KMS-11 (cell line): Measurements from ENCODE around the gene HS6ST2.

Source experiments
- H2AFZ ChIP-seq: fragments of 200-600 bp; sonication (generic); 2 replicates; pipeline ENCODE4 v1.6.1; 2016; ENCODE audit warnings: antibody characterized with exemption, mixed run types, low read depth
- H3K27ac ChIP-seq: fragments of 200-600 bp; sonication (generic); 2 replicates; pipeline ENCODE4 v1.6.1; 2016; ENCODE audit warnings: mild to moderate bottlenecking, mixed run types
- H3K27me3 ChIP-seq: fragments of 200-600 bp; sonication (generic); 2 replicates; pipeline ENCODE4 v1.6.1; 2017; ENCODE audit warnings: mild to moderate bottlenecking, low read depth, mixed run types, moderate library complexity; ENCODE audit not compliant: insufficient read depth
- H3K36me3 ChIP-seq: fragments of 200-600 bp; sonication (generic); 2 replicates; pipeline ENCODE4 v1.6.1; 2017; ENCODE audit warnings: mild to moderate bottlenecking, mixed run types; ENCODE audit not compliant: insufficient read depth
- H3K4me1 ChIP-seq: fragments of 200-600 bp; sonication (generic); 2 replicates; pipeline ENCODE4 v1.6.1; 2016; ENCODE audit warnings: mild to moderate bottlenecking, low read depth, mixed run types; ENCODE audit not compliant: poor library complexity, severe bottlenecking
- H3K4me2 ChIP-seq: fragments of 200-600 bp; sonication (generic); 2 replicates; pipeline ENCODE4 v1.7.0; 2016; ENCODE audit warnings: mild to moderate bottlenecking, mixed run types
- H3K4me3 ChIP-seq: fragments of 200-600 bp; sonication (generic); IDR thresholded peaks from 2 replicates; pipeline ENCODE4 v1.6.1; 2017; ENCODE audit warnings: low read depth, low read length, mixed read lengths; ENCODE audit not compliant: insufficient read depth
- H3K79me2 ChIP-seq: fragments of 200-600 bp; sonication (generic); 2 replicates; pipeline ENCODE4 v1.6.1; 2016; ENCODE audit warnings: low read depth, mixed run types; ENCODE audit not compliant: insufficient read depth
- H3K9ac ChIP-seq: fragments of 200-600 bp; sonication (generic); 2 replicates; pipeline ENCODE4 v1.6.1; 2016; ENCODE audit warnings: mild to moderate bottlenecking, mixed run types
- H4K20me1 ChIP-seq: fragments of 200-600 bp; sonication (generic); 2 replicates; pipeline ENCODE4 v1.6.1; 2016; ENCODE audit warnings: mild to moderate bottlenecking, mixed run types; ENCODE audit not compliant: insufficient read depth
- TF ChIP-seq, protein P1 (sequence below): fragments of 200-600 bp; sonication (generic); conservative IDR thresholded peaks from 2 replicates; pipeline ENCODE4 v1.6.1; 2017; ENCODE audit warnings: low read depth, mild to moderate bottlenecking, antibody characterized with exemption, low read length, moderate library complexity, mixed read lengths

HS6ST2 gene

DNA sequence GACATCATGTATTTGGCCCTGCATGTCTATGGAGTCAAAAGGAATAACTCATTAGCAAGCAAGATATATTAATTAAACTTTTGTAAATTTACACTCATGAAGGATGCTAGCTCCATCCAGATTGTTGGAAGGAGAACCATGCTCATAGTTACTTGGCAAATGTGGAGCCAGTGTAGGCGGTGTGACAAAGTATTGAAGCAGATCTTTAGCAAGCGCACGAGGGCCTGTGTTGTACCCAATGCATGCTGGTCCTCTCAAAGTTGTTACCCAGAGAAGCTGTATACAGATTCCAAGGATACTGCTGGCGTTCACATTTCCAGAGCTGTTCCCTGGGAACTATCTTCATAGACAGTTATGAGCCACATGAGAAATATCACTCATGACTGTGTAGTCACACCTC lies 273.2 kb downstream of the HS6ST2 start:
- H4K20me1 ChIP-seq = no peaks in the 10 kb centered on the region
- H2AFZ ChIP-seq = no peak overlapping the region
- H3K36me3 ChIP-seq = no peaks in the 10 kb centered on the region
- H3K4me1 ChIP-seq = no peaks in the 10 kb centered on the region
- H3K79me2 ChIP-seq = no peaks in the 10 kb centered on the region
- H3K4me3 ChIP-seq = no peak overlapping the region
- H3K27me3 ChIP-seq = no peaks in the 10 kb centered on the region
- H3K9ac ChIP-seq = no peak overlapping the region
- no peak overlapping the region for H3K27ac ChIP-seq
- no peak overlapping the region for H3K4me2 ChIP-seq
- TF ChIP-seq, protein P1, sequence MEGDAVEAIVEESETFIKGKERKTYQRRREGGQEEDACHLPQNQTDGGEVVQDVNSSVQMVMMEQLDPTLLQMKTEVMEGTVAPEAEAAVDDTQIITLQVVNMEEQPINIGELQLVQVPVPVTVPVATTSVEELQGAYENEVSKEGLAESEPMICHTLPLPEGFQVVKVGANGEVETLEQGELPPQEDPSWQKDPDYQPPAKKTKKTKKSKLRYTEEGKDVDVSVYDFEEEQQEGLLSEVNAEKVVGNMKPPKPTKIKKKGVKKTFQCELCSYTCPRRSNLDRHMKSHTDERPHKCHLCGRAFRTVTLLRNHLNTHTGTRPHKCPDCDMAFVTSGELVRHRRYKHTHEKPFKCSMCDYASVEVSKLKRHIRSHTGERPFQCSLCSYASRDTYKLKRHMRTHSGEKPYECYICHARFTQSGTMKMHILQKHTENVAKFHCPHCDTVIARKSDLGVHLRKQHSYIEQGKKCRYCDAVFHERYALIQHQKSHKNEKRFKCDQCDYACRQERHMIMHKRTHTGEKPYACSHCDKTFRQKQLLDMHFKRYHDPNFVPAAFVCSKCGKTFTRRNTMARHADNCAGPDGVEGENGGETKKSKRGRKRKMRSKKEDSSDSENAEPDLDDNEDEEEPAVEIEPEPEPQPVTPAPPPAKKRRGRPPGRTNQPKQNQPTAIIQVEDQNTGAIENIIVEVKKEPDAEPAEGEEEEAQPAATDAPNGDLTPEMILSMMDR = no peak

DNA sequence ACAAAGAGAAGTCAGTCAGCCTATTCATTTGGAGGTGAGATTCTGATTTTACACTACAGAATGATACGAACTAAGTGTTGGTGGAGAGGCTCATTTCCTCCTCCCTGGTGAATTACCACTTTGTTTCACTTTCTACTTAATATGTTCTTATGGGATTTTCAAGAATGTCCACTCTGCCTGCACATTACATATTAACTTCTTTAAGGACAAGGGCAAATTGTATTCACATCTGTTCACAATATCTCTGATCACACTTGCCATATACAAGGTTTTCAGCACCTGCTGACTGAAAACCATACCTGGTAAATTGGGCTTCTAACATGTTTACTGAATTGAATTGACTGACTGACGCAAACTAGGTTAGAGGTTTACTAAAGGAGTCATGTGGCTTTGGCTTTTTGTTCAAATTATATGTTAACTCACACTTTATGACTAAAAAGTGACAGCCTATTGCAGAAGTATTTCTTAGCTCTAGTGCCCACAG lies 281.2 kb downstream of the HS6ST2 start:
- H3K4me2 ChIP-seq = no peak overlapping the region
- no peak overlapping the region for H3K9ac ChIP-seq
- no peaks in the 10 kb centered on the region for H4K20me1 ChIP-seq
- no peaks in the 10 kb centered on the region for H3K27me3 ChIP-seq
- no peaks in the 10 kb centered on the region for H3K79me2 ChIP-seq
- no peaks in the 10 kb centered on the region for H3K36me3 ChIP-seq
- H3K27ac ChIP-seq = no peak overlapping the region
- no peak overlapping the region for H3K4me3 ChIP-seq
- no peaks in the 10 kb centered on the region for H3K4me1 ChIP-seq
- no peak overlapping the region for H2AFZ ChIP-seq
- TF ChIP-seq, protein P1 = no peak

DNA sequence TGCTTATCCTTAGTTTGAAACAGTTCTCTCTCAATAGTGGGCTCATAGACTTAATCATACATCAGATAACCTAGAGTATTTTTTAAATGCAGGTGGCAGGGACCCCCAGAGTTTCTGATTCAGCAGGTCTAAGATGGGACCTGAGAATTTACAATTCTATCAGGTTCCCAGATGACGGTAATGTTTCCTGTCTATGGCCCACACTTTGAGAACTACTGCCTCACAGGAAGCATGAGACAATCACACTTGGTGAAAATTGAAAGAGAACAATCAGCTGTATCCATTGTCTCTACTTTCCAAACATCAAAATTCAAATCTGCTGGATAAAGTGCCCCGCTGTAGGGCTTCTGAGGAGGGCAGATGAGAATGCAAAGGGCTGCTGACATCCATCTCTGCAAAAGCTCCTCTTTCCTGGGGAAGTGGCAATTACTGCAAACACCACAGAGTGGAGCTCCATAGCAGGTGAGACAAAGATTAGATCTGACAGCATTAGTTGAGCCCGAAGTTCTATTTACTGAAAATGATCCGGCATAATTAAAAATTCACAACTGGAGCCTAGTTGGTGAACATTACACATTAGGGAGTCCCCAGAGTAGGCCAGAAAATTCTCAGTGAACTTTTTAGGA lies 281.8 kb downstream of the HS6ST2 start:
- H3K9ac ChIP-seq = no peak overlapping the region
- H3K36me3 ChIP-seq = no peaks in the 10 kb centered on the region
- H3K4me1 ChIP-seq = no peaks in the 10 kb centered on the region
- H4K20me1 ChIP-seq = no peaks in the 10 kb centered on the region
- H3K4me2 ChIP-seq = no peak overlapping the region
- no peaks in the 10 kb centered on the region for H3K79me2 ChIP-seq
- H3K4me3 ChIP-seq = no peak overlapping the region
- no peak overlapping the region for H2AFZ ChIP-seq
- H3K27me3 ChIP-seq = no peaks in the 10 kb centered on the region
- no peak overlapping the region for H3K27ac ChIP-seq
- TF ChIP-seq, protein P1 = no peak

DNA sequence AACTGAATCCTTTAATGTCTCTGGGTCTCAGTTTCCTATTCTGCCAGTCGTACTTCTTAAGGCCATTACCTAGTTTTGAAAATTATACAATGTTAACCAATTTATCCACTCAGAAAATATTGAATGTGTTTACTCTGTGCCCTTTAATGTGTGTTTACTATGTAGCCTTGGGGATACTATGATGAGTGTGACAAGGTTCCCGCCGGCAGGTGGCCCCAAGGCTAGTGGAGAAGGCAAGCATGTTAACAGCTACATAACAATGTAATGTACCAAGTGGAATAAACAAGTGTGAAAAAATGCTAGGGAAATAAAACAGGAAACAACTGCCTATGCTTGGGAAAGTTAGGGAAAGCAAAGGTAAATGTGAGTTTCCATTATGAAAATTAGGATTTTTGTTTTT lies 282.3 kb downstream of the HS6ST2 start:
- no peak overlapping the region for H2AFZ ChIP-seq
- no peaks in the 10 kb centered on the region for H3K79me2 ChIP-seq
- H3K27ac ChIP-seq = no peak overlapping the region
- TF ChIP-seq, protein P1 = no peak
- no peaks in the 10 kb centered on the region for H3K36me3 ChIP-seq
- H3K9ac ChIP-seq = no peak overlapping the region
- no peak overlapping the region for H3K4me3 ChIP-seq
- no peak overlapping the region for H3K4me2 ChIP-seq
- H4K20me1 ChIP-seq = no peaks in the 10 kb centered on the region
- no peaks in the 10 kb centered on the region for H3K4me1 ChIP-seq
- no peaks in the 10 kb centered on the region for H3K27me3 ChIP-seq
